SK-N-MC (cell line): ENCODE data around the gene SMPD3.

Experiments
- DNase-seq: peaks from one replicate; pipeline ENCODE4 v3.0.0-alpha.2; 2011; ENCODE audit warnings: low read depth, low spot score
- H3K27ac ChIP-seq: fragments of 200-600 bp; sonication (generic); 2 replicates; pipeline ENCODE4 v1.5.1; 2016; ENCODE audit warnings: mixed run types
- H3K36me3 ChIP-seq: fragments of 200-600 bp; sonication (generic); 2 replicates; pipeline ENCODE4 v1.6.1; 2017; ENCODE audit warnings: antibody characterized with exemption, low read length, mixed read lengths; ENCODE audit not compliant: insufficient read depth
- H3K4me3 ChIP-seq: fragments of 200-600 bp; sonication (generic); 2 replicates; pipeline ENCODE4 v1.5.1; 2016
- H3K9ac ChIP-seq: fragments of 200-600 bp; sonication (generic); 2 replicates; pipeline ENCODE4 v1.8.0; 2017; ENCODE audit warnings: mixed run types, mixed read lengths; ENCODE audit not compliant: insufficient read length
- H3K9me3 ChIP-seq: fragments of 200-600 bp; sonication (generic); 2 replicates; pipeline ENCODE4 v1.6.1; 2017; ENCODE audit warnings: low read depth, mild to moderate bottlenecking, antibody characterized with exemption, low read length, moderate library complexity, mixed read lengths
- EZH2 ChIP-seq: fragments of 200-600 bp; sonication (generic); IDR thresholded peaks from one replicate; pipeline ENCODE4 v1.6.1; 2017; ENCODE audit warnings: antibody characterized with exemption
- FOXP2 ChIP-seq: optimal IDR thresholded peaks from 2 replicates; pipeline ENCODE3; 2011; ENCODE audit warnings: mild to moderate bottlenecking, moderate library complexity; ENCODE audit not compliant: insufficient read depth; ENCODE audit errors: extremely low read length, control extremely low read depth
- POLR2AphosphoS5 ChIP-seq: IDR thresholded peaks from 2 replicates; pipeline ENCODE4 v1.6.1; 2012; ENCODE audit warnings: mild to moderate bottlenecking, low read depth, low read length, borderline replicate concordance

SMPD3 gene

GRCh38 chr16:68450741-68451255, 2.5 kb upstream of the SMPD3 start:
- Histone ChIP-seq H3K36me3 (no peaks in the 10 kb centered on the region), H3K9me3 (no peaks in the 10 kb centered on the region), H3K4me3 (no peak overlapping the region), H3K27ac (no peak overlapping the region), H3K9ac (no peak overlapping the region)
- no peak for DNase-seq
- no peak for TF ChIP-seq EZH2
- TF ChIP-seq FOXP2: no peak
- TF ChIP-seq POLR2AphosphoS5: no peak

- DNase-seq: no peak
- Histone ChIP-seq H3K27ac (no peak overlapping the region), H3K9me3 (no peaks in the 10 kb centered on the region), H3K9ac (no peak overlapping the region), H3K4me3 (no peak overlapping the region), H3K36me3 (no peaks in the 10 kb centered on the region)
- TF ChIP-seq POLR2AphosphoS5: no peak
- TF ChIP-seq EZH2: no peak
- no peak for TF ChIP-seq FOXP2
Measured at GRCh38 chr16:68447653-68448359, 502 bp downstream of the SMPD3 start.

- no peaks in the 10 kb centered on the region for H3K9me3 ChIP-seq
- TF ChIP-seq EZH2: no peak
- no peak for TF ChIP-seq FOXP2
- no peak for TF ChIP-seq POLR2AphosphoS5
- H3K9ac ChIP-seq: no peak overlapping the region
- H3K36me3 ChIP-seq: no peaks in the 10 kb centered on the region
- H3K27ac ChIP-seq: no peak overlapping the region
- no peak overlapping the region for H3K4me3 ChIP-seq
- no peak for DNase-seq
Measured at GRCh38 chr16:68446681-68447652, 1.3 kb downstream of the SMPD3 start.

- H3K4me3 ChIP-seq: no peak overlapping the region
- H3K9ac ChIP-seq: no peak overlapping the region
- H3K36me3 ChIP-seq: no peaks in the 10 kb centered on the region
- no peaks in the 10 kb centered on the region for H3K9me3 ChIP-seq
- TF ChIP-seq FOXP2 (no peak), POLR2AphosphoS5 (no peak), EZH2 (no peak)
- H3K27ac ChIP-seq: no peak overlapping the region
- peak; percentile 3 for DNase-seq
Measured at GRCh38 chr16:68445458-68445857, 2.9 kb downstream of the SMPD3 start.

GRCh38 chr16:68444056-68444657, 4.2 kb downstream of the SMPD3 start:
- H3K9me3 ChIP-seq: no peaks in the 10 kb centered on the region
- TF ChIP-seq FOXP2 (no peak), EZH2 (no peak), POLR2AphosphoS5 (no peak)
- DNase-seq: no peak
- H3K27ac ChIP-seq: no peak overlapping the region
- no peak overlapping the region for H3K9ac ChIP-seq
- H3K4me3 ChIP-seq: no peak overlapping the region
- no peaks in the 10 kb centered on the region for H3K36me3 ChIP-seq

GRCh38 chr16:68436581-68436980, 11.7 kb downstream of the SMPD3 start:
- Histone ChIP-seq H3K27ac (no peak overlapping the region), H3K4me3 (no peak overlapping the region), H3K36me3 (no peaks in the 10 kb centered on the region), H3K9ac (no peak overlapping the region), H3K9me3 (no peaks in the 10 kb centered on the region)
- no peak for TF ChIP-seq POLR2AphosphoS5
- TF ChIP-seq EZH2: no peak
- no peak for TF ChIP-seq FOXP2
- DNase-seq: no peak

DNA sequence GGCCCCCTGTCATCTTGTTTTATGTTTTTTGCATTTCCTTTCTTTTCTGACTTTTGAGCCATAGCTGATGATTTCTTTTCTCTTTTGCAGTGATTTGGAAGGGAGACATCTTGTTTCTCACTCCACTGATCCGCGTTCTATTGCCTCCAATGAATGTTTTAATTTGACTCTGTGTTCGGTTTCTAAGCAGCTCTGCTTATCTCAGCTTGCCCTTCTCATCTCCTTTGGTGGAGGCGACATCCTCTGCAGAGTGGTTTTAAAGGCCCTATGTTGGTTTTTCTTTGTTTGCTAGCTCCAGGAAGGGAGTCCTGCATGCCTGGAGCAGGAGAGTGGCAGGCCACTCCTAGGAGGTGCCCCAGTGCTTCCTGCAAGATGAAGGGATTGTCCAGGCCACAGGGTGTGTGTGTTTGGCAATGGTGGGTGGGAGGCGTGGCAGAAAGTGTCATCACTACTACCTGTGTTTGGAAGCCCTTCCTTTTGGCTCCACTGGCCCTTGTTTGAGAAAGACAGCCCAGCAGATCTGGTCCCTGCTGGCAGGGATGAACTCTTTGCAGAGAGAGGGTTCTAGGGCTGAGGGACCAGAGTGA, 13.6 kb downstream of the SMPD3 start:
- no peak overlapping the region for H3K27ac ChIP-seq
- H3K9ac ChIP-seq: no peak overlapping the region
- H3K9me3 ChIP-seq: no peaks in the 10 kb centered on the region
- no peak for DNase-seq
- H3K4me3 ChIP-seq: no peak overlapping the region
- H3K36me3 ChIP-seq: no peaks in the 10 kb centered on the region
- TF ChIP-seq POLR2AphosphoS5 (no peak), EZH2 (no peak), FOXP2 (no peak)

DNA sequence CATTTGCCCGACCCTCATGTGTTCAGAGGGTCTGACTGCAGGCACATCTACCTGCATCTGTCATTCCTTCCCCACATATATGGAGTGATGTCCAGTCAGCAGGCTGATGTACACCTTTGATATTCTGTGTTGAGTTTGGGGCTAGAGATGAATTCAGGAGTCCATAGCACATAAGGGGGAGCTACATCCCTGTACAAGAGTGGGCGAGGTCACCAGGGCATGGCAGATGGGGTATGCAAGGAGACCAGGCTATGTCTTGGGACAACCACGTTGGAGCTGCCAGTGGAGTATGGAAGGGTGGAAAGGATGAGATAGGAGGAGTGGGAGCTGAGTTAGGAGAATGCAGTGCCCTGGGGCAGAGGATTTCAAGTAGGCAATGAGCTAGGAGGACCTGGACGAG, 15.0 kb downstream of the SMPD3 start:
- H3K27ac ChIP-seq: no peak overlapping the region
- no peak overlapping the region for H3K4me3 ChIP-seq
- H3K36me3 ChIP-seq: no peaks in the 10 kb centered on the region
- DNase-seq: no peak
- H3K9ac ChIP-seq: no peak overlapping the region
- TF ChIP-seq FOXP2 (no peak), POLR2AphosphoS5 (no peak), EZH2 (no peak)
- H3K9me3 ChIP-seq: no peaks in the 10 kb centered on the region
